Measurements from ENCODE around the gene RNF180. TPM values are rescaled to one million over a fixed set of nuclear protein-coding genes. Genes with fewer than 3 reads are reported as not detected.

Gene RNF180
- total and polyA plus RNA-seq, 10 of the 15 experiments (the other 5 are each of a cell fraction or from before 2014, with no cell fraction given): 0.16 to 1.2 (median 0.73) TPM

DNA sequence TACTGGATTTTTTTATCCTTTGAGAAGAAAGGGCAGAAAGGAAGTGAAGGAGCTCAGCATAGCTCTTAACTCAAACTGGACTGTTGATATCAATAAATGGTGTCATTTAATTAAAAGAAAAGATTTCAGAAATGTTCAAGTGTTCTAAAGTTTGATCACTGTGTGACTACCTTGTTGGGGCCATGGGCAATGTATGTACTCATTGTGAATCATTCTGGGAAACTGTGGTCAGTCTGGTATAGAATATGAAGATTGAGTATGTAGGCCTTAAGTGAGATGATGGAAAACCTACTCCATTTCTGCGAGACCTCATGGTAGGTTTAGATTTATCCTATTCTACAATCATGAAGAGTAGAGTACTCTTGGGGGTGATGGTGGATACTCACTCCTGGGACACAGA lies 175.7 kb downstream of the RNF180 start (continued):
- TF ChIP-seq ASH2L (IDR thresholded peaks at IDR 0.05; ENCODE audit: borderline replicate concordance, low read depth) (no peak), POLR2AphosphoS2 (IDR thresholded peaks at IDR 0.05; ENCODE audit: low read depth, low read length) (no peak)

DNA sequence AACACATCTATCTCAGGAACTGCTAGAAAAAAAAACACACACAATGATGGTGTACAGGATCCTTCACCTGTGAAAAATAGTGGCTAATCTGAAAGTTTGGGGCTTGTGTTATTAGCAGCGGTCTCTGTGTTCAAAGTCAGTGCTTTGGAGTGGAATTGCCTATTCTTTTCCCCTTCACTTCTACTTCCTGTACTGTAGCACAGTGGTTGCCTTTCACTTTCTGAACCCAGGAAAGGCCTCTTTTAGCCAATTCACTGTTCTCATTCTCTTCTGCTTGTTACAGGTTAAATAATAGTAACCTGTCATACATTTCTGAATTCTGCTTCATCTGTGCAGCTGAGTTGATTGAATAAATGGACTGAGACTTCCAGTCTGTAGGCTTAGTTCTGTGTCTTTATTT lies 178.9 kb downstream of the RNF180 start:
- in situ Hi-C loops (cut with MboI): no loop called here
- no peak for FAIRE-seq
- H3K36me3 ChIP-seq (ENCODE audit: control insufficient read depth in 2 of 2, insufficient read depth in 2 of 2, low read length in 1 of 2): no peaks in the 10 kb centered on the region
- BruUV-seq (replicated peaks): no TSS peak
- H3K4me2 ChIP-seq (ENCODE audit: control insufficient read depth, insufficient read depth): no peak overlapping the region
- 0% methylated on average over 1 of the region's 1 CpG for WGBS (ENCODE audit: insufficient coverage, insufficient replicate concordance, low lambda C conversion rate, missing lambda C conversion rate)
- intact Hi-C loops (cut with micrococcal nuclease; ENCODE audit: unreplicated experiment): no loop called here
- SMC1A ChIA-PET (ENCODE audit: uncharacterized antibody, unreplicated experiment): no interaction called here
- peak; percentile 61 for ATAC-seq
- H3K27me3 ChIP-seq (replicated peaks in 1 of 2; ENCODE audit: control insufficient read depth in 2 of 2, insufficient read depth in 2 of 2, low read length in 1 of 2): no peaks in the 10 kb centered on the region
- RAD21 ChIA-PET (ENCODE audit: unreplicated experiment): interaction anchor here (1.3 kb wide), 1 partner anchor 197 kb away, joined by 3 read pairs; no protein-coding TSS in a partner anchor
- H3K4me3 ChIP-seq: no peak overlapping the region
- POLR2A ChIA-PET: no interaction called here
- CTCF ChIA-PET: no interaction called here
- no peaks in the 10 kb centered on the region for H3K9me3 ChIP-seq (replicated peaks; ENCODE audit: control insufficient read depth, insufficient read depth, low read length)
- H2AFZ ChIP-seq (ENCODE audit: control insufficient read depth, low read depth, low read length): no peak overlapping the region
- no peaks in the 10 kb centered on the region for H4K20me1 ChIP-seq (ENCODE audit: control insufficient read depth, insufficient read depth)
- TF ChIP-seq SPI1 (IDR thresholded peaks at IDR 0.05; ENCODE audit: borderline replicate concordance, insufficient read depth, low read depth, low read length) (no peak), MTA3 (IDR thresholded peaks at IDR 0.05; ENCODE audit: borderline replicate concordance, low read length) (no peak), ZNF622 (IDR thresholded peaks at IDR 0.05) (no peak), ZNF207 (IDR thresholded peaks at IDR 0.05; ENCODE audit: borderline replicate concordance) (no peak), CHD4 (IDR thresholded peaks at IDR 0.05) (no peak), BMI1 (IDR thresholded peaks at IDR 0.05; ENCODE audit: borderline replicate concordance) (no peak), HDGF (IDR thresholded peaks at IDR 0.05) (no peak), SUPT20H (IDR thresholded peaks at IDR 0.05; ENCODE audit: borderline replicate concordance, control insufficient read depth, low read depth, low read length) (no peak), EED (IDR thresholded peaks at IDR 0.05; ENCODE audit: low read depth) (no peak), RUNX3 (IDR thresholded peaks at IDR 0.05; ENCODE audit: low read length) (no peak), RFX5 (IDR thresholded peaks at IDR 0.05; ENCODE audit: low read depth, low read length) (no peak)
- TF ChIP-seq, protein P1, sequence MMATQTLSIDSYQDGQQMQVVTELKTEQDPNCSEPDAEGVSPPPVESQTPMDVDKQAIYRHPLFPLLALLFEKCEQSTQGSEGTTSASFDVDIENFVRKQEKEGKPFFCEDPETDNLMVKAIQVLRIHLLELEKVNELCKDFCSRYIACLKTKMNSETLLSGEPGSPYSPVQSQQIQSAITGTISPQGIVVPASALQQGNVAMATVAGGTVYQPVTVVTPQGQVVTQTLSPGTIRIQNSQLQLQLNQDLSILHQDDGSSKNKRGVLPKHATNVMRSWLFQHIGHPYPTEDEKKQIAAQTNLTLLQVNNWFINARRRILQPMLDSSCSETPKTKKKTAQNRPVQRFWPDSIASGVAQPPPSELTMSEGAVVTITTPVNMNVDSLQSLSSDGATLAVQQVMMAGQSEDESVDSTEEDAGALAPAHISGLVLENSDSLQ (IDR thresholded peaks at IDR 0.05): no peak
- TF ChIP-seq, protein P2, sequence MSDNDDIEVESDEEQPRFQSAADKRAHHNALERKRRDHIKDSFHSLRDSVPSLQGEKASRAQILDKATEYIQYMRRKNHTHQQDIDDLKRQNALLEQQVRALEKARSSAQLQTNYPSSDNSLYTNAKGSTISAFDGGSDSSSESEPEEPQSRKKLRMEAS (IDR thresholded peaks at IDR 0.05; ENCODE audit: low read depth, low read length): no peak
- TF ChIP-seq, protein P3, sequence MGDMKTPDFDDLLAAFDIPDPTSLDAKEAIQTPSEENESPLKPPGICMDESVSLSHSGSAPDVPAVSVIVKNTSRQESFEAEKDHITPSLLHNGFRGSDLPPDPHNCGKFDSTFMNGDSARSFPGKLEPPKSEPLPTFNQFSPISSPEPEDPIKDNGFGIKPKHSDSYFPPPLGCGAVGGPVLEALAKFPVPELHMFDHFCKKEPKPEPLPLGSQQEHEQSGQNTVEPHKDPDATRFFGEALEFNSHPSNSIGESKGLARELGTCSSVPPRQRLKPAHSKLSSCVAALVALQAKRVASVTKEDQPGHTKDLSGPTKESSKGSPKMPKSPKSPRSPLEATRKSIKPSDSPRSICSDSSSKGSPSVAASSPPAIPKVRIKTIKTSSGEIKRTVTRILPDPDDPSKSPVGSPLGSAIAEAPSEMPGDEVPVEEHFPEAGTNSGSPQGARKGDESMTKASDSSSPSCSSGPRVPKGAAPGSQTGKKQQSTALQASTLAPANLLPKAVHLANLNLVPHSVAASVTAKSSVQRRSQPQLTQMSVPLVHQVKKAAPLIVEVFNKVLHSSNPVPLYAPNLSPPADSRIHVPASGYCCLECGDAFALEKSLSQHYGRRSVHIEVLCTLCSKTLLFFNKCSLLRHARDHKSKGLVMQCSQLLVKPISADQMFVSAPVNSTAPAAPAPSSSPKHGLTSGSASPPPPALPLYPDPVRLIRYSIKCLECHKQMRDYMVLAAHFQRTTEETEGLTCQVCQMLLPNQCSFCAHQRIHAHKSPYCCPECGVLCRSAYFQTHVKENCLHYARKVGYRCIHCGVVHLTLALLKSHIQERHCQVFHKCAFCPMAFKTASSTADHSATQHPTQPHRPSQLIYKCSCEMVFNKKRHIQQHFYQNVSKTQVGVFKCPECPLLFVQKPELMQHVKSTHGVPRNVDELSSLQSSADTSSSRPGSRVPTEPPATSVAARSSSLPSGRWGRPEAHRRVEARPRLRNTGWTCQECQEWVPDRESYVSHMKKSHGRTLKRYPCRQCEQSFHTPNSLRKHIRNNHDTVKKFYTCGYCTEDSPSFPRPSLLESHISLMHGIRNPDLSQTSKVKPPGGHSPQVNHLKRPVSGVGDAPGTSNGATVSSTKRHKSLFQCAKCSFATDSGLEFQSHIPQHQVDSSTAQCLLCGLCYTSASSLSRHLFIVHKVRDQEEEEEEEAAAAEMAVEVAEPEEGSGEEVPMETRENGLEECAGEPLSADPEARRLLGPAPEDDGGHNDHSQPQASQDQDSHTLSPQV (IDR thresholded peaks at IDR 0.05): no peak
- DNase-seq (ENCODE audit: low read depth, low spot score): no peak
- H3K4me1 ChIP-seq (ENCODE audit: control insufficient read depth, insufficient read depth, low read length): no peaks in the 10 kb centered on the region
- no peaks in the 10 kb centered on the region for H3K79me2 ChIP-seq (ENCODE audit: control insufficient read depth, insufficient read depth, low read length)
- no peak overlapping the region for H3K27ac ChIP-seq (ENCODE audit: control insufficient read depth, insufficient read depth)
- no peak overlapping the region for H3K9ac ChIP-seq (ENCODE audit: control insufficient read depth, insufficient read depth, low read length)
